HEK293T (cell line): ENCODE results near the gene WDR54.
A peak's percentile ranks its signal among the peaks of the same experiment; 100 is the strongest.

ENCODE experiments used
- ELF4 ChIP-seq: fragments of 450-650 bp; IDR thresholded peaks from 2 replicates; pipeline ENCODE4 v1.6.1; 2017; ENCODE audit warnings: antibody characterized with exemption
- FOXK2 ChIP-seq: fragments of 450-650 bp; IDR thresholded peaks from 2 replicates; pipeline ENCODE4 v1.6.1; 2016; ENCODE audit warnings: mild to moderate bottlenecking
- LEF1 ChIP-seq: fragments of 450-650 bp; IDR thresholded peaks from 2 replicates; pipeline ENCODE4 v1.6.1; 2017; ENCODE audit warnings: mild to moderate bottlenecking, borderline replicate concordance

- TF ChIP-seq FOXK2 (no peak), ELF4 (peak; percentile 87), LEF1 (no peak)
Measured at GRCh38 chr2:74440378-74441169, 19.0 kb downstream of the WDR54 start.
